GM12892 (cell line): ENCODE data around the gene CORO2B.

Experiments used
- POLR2A ChIP-seq: IDR thresholded peaks from 2 replicates; pipeline ENCODE4 v1.6.1; 2011; ENCODE audit warnings: low read depth, low read length, control low read depth
- POLR2AphosphoS5 ChIP-seq: IDR thresholded peaks from 2 replicates; pipeline ENCODE4 v1.6.1; 2011; ENCODE audit warnings: low read depth, low read length, control low read depth

GRCh38 chr15:68699124-68699880 lies 120.5 kb downstream of the CORO2B start:
- TF ChIP-seq POLR2A, result no peak
- TF ChIP-seq POLR2AphosphoS5, result no peak
